HG03175 (cell line): ENCODE data around the gene CADM1.

ENCODE experiments used
- ATAC-seq: cut with Tn5 transposase; IDR thresholded peaks from one replicate; pipeline ENCODE4 v1.9.1; 2021; ENCODE audit warnings: mild to moderate bottlenecking, moderate library complexity; ENCODE audit not compliant: unreplicated experiment

Gene CADM1

DNA sequence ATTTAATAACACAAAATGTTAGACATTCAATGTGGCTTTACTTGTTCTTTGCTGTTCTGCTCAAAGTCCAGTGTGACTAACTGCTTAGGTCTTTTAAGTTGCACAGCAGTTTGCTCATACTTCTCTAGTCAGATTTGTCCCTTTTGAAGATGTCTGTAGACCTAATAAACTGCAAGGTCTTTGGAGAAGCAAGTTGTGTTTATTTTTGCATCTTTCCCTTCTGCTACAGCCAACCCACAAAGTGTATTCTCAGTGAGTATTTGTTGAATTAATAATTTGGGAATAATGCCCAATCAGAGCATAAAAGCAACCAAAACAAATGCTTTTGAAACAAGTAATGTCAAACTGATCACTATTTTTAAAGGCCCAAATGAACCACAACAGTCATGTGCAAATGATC lies 312.5 kb downstream of the CADM1 start:
- no peak for ATAC-seq

DNA sequence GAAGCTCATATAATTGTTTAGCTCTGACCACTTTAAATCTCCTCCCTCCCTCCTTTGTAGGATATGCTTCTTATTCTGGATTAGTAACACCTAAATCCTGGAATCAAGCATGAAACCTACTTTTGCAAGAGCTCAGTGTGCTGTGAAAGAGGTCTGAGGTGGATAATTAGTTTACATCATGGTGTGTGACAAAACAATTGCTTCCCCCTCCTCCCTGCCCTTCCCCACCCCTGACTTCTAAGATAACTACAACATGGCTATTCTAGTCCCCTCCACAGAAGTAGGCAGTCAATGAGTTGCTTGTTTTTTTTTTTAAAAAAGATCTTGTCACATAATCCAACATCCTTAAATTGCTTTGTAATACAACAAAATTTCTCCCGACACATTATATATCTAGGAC lies 314.0 kb downstream of the CADM1 start:
- no peak for ATAC-seq

DNA sequence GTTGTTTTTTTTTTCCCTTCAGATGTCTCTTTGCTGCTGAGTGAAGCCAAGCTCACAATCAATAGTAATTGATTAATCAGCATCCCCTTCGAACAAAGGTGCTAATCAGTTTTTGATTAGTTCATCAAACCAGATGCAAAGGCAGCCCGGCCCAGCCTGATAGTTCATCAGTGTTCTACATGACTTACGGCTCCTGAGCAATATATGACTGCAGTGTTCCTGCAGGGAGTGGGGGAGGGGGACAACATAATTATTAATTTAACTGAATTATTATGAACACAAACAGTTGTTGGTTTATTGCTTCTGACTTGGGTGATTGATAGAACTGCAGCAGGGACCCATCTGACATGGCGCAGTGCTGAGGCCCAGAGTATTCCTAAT lies 315.3 kb downstream of the CADM1 start:
- ATAC-seq, result no peak

DNA sequence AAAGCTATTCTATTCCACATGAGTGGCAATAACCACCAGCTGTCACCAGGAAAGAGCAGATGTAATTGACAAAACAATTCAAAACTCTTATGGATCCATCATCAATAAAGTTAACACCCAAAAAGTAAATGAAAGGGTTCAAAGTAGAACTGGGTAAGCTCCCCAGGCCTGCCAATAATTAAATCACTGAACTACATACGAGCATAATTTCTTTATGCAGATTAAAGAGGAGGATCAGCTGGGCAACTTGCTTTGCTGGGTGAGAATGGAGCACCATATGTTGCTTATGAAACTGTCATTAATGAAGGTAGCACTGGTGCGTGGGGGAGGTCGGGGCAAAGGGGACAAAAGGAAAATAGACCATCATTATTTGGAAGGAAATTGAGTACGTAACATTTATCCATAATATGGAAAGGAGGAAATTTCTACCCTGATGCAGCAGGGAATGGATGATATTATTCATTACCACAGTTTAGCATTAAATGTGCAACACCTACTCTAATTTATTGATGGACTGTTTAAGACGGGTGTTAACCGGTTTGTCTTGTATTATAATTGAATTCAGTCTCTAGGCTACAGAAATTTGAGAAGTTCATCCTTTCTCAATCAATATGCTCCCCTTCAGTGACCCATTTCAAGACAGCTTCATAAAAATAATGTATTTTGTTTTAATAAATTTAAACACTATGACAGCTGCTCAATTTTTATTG lies 315.9 kb downstream of the CADM1 start:
- no peak for ATAC-seq

DNA sequence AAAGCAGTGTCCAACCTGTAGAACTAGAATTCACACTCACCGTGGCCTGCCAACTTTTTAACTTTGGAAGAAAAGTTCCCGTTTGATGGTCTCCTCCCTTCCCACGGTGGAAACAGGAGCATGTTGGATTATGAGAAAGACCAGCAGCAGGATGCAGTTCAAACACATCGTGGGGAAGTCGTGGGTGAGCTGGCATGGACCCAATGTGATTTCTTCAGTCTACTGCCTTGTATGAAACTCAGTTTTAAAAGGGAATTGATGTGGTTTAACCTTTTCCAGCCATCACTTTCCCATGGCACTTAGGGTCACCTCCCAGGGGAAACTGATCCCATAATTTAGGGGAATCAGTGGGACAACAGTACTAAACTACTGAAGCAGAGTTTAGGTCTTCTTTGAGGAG lies 318.3 kb downstream of the CADM1 start:
- ATAC-seq, result no peak

DNA sequence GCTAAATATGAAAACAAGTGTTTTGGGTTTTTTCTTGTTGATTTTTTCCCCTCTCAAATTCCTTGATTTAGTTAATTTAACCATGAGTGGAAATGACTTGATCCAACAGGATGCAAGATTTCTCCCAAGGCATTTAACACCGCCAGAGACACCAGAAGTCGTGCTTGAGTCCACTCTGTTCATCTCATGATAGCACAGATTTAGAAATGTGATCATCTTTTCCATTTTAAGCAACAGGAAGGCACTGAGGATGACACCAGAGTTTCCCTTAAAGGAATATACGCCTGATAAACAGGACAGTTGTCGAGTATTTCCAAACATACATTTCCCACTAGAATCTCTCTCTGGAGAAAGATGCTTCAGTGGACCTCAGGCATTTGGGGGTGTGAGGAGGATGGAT lies 318.7 kb downstream of the CADM1 start:
- no peak for ATAC-seq

DNA sequence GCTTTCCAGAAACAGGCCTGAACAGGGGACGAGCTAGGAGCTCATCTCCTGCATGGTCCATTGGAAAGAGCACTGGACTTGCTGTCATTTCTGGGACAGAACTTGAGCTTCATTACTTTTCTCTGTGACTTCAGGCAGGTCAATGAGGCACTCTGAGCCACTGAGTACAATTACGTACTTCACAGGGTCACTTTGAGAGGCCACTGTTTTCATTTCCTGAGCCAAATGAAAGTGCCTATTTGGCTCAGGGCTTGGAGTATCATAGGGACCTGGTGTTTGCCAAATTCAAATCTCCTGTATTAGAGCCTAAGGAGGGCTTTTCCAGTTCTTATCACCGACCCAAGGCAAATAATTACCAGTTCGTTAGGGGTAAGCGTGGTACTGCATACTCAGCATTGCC lies 319.3 kb downstream of the CADM1 start:
- no peak for ATAC-seq

DNA sequence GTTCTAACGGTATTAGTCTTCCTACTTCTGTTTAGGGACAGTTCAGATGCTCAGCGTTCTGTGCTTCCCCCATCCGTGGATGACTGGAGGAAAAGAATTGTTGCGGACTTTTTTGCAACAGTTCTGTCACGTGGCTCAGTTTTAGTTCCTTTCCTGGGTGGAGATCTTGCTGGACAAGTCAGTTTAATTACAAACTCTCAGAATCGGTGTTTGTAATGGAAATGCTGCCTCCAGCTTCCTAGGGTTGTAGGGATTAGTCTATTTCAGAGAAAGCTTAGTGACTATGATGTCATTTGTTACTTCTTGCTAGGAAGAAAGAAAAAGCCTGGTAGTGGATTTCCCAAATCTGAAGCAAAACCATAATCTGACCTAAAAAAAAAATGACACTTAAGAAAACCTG lies 320.4 kb downstream of the CADM1 start:
- no peak for ATAC-seq

DNA sequence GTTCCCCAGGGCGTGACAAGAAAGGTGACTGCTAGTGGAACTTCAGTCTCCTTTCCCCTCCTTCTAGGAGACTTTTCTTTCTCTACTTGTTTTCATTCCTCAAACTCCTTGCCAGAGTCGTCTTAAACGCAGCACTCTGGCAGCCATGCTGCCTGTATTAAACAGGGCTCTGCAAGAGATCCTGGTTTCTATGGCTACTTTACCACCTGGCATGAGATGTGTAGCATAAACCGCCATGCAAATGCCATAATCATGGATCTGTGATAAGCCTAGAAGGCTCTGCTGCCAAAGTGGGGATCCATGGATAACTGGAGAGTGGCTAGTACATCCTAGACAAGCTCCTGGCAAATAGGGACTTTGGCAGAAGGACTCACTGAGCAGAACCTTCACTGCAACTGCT lies 321.1 kb downstream of the CADM1 start:
- ATAC-seq, result no peak

DNA sequence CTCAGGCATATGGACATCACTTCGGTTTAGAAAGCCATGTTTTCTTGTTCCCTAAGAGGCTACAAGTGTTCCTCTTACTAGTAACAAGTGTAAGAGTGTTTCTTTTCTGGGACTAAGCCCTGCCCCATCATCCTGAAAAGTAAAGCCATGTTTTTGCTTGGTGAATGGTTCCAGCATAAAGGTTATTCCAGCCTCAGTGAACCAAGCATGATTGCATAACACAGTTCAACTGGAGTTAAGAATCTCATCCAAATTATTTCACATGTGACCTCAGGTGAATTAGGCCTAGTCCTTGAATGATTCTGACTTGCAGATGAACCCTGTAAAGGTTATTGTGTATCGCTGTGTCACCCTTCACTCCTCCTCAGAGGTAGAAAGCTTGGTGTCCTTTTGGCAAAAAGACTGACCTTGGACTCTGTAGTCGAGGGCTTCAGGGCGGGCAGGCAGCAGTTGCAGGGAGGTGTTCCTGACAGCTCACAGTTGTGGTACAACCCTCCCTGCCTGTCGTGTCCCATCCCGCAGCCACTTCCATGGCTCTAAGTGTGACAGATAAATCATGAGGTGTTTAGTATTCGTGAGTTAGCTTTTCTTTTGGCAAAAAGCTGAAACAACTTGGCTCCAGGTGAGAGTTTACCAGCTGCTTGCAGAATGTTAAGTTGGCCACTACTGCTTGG lies 321.8 kb downstream of the CADM1 start:
- ATAC-seq, result no peak

DNA sequence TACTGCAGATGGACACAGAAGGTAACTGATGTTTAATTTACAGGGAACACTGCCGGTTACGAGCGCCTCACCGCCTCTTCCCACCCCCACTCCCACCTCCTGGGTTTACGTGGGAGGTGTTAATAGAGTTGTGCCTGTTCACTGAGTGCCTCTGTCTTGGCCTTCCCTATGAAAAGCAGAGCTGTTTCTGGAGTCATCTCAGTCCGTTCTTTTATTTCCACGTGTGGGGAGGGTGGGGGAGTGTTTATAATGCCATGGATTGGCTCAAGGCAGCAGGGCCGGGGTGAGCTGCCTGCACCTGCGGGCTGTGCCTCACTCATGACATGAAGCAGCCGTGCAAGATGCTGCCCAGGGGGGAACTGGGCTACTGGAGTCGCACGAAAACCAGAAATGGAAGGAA lies 322.7 kb downstream of the CADM1 start:
- ATAC-seq, result no peak

DNA sequence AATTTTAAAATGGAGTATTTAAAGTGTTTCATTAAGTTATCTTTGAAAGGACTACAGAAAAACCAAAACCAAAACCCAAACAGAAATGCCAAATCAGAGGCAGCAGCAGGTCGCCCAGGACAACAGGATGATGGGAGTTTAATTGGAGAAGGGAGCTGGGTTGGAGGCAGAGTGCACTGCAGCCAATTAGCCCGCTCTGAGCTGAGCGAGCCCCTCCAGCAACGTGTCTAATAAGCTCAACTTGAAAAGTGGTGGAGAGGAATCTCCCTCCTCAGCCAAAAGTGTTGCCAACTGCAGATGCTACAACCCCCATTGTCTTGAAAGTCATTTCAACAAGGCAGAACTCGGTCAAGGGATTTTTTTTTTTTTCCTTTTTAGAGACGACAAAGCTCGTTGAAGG lies 323.9 kb downstream of the CADM1 start:
- no peak for ATAC-seq

DNA sequence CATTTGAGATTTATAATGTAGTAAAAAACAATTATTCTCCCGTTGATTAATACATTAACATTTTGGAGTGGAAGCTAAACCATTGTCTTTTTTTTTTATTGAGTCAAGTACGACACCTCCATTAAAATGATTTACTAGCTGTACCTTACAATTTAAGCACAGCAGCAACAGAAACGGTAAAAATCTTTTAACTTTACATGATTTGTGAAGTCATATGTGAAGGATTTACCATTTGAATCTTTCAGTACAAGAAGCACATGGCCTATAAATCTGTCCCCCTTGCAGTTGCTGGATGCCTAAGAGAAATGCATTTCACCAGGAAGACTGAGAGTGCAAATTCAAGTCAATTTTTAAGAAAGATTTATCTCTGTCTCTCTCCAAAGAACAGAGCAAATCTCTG lies 324.6 kb downstream of the CADM1 start:
- ATAC-seq, result no peak

DNA sequence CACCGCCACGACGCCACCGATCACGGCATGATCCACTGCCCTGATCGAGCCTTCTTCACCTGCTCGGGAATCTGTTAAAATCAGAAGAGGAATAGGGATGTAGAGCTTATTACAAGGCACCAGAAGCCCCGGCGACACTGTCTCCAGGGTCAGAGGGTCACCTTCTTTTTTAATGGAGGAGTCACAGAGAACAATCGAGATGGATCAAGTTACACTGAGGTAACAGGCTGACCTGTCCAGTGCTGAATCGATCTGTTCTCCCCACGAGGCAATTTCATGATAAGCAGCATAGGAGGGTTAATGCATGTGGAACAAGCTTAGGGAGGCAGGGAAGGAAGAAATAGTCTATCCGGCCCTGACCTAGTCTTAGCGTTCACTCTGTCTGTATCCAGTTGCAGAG lies 325.5 kb downstream of the CADM1 start:
- no peak for ATAC-seq

DNA sequence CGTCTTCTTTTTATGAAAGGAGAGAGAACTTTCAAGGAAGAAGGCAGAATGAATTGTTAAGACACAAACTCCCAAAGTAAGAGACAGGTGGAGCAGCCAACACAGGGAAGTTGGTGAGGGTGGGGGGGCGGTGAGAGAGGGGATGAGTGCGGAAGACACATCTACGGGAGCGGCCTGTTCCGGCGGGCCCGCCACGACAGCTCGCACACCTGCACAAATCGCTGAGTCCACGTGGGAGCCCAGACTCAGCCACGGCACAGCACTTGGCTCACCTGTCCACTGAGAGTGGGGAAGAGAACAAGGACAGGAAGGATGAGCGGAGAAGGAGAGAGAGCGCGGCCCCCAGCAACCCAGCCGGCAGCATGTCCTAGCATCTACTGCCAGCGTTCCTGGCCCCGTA lies 331.1 kb downstream of the CADM1 start:
- ATAC-seq, result no peak

DNA sequence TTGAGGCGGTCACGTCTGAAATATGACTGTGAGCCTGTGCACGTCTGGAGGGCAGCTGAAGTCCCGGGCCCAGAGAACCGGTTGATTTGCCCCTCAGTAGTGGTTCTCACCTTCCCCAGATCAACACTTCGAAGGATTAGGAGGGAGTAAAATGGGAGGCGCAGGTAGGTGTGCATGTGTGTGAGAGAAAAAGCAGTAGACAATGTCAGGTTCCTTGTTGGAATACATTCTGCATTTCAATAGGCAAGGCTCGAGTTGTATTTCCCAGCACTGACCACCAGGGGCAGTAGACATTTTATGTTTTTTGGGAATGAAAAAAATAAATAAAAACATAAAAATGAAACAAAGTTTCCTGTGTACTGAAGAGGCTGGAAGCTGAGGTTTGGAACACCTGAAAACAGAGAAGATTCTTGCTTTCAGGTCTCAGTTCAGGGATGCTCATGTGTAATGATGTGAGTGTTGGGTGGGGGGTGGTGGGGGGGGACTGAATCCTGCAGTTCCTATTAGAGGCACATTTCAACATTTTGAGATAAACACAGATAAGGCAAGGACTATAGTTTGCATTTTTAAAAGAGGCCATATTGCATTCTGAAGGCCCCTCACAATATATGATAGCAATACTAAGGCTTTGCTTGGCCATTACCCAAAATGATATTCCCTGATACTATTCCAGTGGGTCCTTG lies 333.9 kb downstream of the CADM1 start:
- ATAC-seq, result no peak

DNA sequence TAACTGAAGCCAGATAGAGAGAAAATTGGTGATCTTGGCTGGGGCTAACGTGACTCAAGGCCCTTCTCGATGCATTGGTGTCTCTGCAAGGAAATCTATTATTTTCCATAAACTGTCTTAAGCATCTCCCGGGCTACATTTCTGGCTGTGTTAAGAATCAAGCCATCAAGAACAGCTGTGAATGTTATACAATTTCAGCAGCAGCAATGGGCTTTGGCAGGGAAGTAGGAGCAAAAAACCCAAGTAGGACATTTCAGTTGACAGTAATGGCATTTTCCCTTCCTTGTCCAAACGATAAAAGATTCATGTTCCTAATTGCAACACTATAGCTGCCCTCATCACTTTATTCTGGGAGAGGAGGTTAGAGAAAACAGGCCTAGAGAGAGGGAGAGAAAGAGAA lies 335.0 kb downstream of the CADM1 start:
- no peak for ATAC-seq

DNA sequence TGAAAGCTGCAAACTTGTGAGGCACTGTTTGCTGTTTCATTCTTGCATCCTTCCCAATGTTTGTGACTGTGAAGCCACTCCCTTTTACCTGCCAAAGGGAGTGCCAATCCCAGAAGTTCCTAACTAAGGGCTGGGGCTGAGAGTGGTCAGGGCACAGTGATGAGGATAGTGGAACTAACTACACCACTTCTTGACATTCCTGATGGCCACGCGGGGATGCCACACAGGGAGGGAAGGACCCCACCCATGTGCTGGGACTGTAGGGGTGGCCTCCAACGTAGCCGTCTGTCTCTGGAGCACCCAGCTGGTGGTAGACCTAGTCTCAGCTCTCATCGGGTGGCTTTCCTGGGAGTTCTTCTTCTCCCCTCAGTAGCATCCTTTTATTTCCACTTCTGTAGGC lies 335.5 kb downstream of the CADM1 start:
- ATAC-seq, result no peak

DNA sequence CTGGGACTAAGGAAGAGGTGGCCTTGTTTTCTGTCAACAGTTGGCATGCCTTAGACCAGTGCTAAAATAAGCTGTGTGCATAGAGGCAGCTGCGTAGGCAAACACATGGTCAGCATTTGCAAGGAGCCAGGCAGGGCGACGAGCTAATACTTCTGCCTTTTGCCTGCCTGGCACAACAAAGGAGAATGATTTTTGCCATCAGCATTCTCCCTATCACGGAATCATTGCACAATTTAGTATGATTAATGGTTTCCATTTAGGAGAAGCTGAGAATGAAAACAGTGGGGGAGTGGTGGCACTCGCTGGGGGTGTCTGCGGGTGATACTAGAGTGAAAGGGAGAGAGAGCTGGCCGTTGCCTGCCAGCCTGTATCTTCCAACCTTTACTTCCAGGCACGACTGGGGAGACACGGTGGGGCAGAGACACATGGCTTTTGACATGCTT lies 336.0 kb downstream of the CADM1 start:
- ATAC-seq, result no peak

DNA sequence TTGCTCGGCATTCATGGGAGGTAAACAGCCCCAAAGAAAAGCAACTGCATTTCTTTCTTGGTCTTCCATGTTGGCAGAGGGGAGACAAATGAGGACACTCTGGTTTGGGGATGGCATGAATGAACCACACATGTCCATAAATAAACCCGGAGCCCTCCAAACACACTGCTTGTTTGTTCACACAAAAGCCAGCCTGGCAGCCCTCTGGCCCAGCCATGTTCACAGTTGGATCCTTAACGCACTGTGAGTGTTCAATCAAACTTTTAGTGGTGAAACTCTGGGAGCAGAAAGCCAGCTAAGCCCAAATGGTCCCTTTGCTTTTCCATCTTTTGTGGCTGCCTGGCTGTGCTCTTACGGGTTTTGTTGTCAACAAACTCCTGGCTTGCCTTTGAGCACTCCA lies 336.8 kb downstream of the CADM1 start:
- no peak for ATAC-seq

DNA sequence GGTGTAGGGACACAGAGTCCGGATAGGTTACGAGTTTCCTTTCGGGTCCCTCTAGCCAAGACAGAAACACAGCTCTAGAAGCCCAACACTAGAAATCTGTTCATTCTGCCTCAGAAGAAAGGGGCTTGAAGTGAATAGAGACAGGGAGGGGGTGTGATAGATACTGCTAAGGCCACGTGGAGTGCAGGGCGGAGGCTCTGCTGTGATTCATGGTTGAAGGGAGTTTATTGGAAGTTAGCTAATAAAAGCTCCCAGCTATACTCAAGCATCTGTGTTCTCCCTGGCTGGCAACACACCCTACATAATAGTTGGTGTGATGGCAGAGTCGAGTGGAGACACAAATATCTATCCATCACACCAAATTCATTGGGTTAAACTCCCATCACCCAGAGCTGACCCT lies 337.4 kb downstream of the CADM1 start:
- no peak for ATAC-seq

DNA sequence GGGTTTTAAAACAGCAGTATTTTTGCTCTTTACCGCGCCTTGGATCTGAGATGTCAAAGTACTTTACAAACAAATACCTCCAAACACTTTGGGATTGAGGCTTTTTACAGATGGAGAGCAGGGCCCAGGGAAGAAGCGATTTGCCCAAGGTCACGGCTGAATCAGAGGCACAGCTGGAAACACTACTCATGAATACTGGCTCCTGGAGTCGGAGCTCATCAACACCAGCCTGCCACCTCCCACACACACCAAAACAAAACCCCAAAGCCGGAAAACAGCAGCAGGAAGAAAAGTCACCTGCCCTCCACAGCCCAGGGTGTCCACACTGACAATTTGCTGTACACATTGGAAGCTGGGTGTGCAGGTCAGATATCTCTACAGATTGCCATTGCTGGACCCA lies 339.4 kb downstream of the CADM1 start:
- no peak for ATAC-seq
